Osteoblast (primary cell): ENCODE results near the gene GRAMD1A. TPM values are rescaled to one million over a fixed set of nuclear protein-coding genes. Genes with fewer than 3 reads are reported as not detected.

ENCODE experiments used
- DNase-seq: peaks from one replicate; pipeline ENCODE4 v3.0.0; 2011; ENCODE audit warnings: low spot score, mixed read lengths; ENCODE audit not compliant: insufficient read length; ENCODE audit errors: missing footprints
- H2AFZ ChIP-seq: 2 replicates; pipeline ENCODE4 v1.6.0; 2011; ENCODE audit warnings: mild to moderate bottlenecking, low read length
- H3K27ac ChIP-seq: 2 replicates; pipeline ENCODE4 v1.5.1; 2011; ENCODE audit warnings: mild to moderate bottlenecking, low read depth, low read length, moderate library complexity
- H3K27me3 ChIP-seq: 2 replicates; pipeline ENCODE4 v1.6.0; 2012; ENCODE audit warnings: mild to moderate bottlenecking, control low read depth, inconsistent platforms, low read length, moderate library complexity; ENCODE audit not compliant: insufficient read depth
- H3K36me3 ChIP-seq: 2 replicates; pipeline ENCODE4 v1.5.1; 2011; ENCODE audit warnings: mild to moderate bottlenecking, low read length, control low read depth, moderate library complexity; ENCODE audit not compliant: insufficient read depth
- H3K4me1 ChIP-seq: 2 replicates; pipeline ENCODE4 v1.5.1; 2011; ENCODE audit warnings: mild to moderate bottlenecking, low read length, control low read depth, moderate library complexity; ENCODE audit not compliant: insufficient read depth
- H3K4me2 ChIP-seq: 2 replicates; pipeline ENCODE4 v1.6.0; 2011; ENCODE audit warnings: mild to moderate bottlenecking, low read length; ENCODE audit not compliant: insufficient read depth
- H3K4me3 ChIP-seq: fragments of 200-600 bp; sonication (generic); 3 replicates; pipeline ENCODE4 v1.5.1; 2012; ENCODE audit warnings: mild to moderate bottlenecking, low read length, inconsistent platforms; ENCODE audit not compliant: insufficient read depth
- H3K79me2 ChIP-seq: 2 replicates; pipeline ENCODE4 v1.6.0; 2012; ENCODE audit warnings: mild to moderate bottlenecking, low read length, control low read depth, inconsistent platforms; ENCODE audit not compliant: insufficient read depth
- H3K9me3 ChIP-seq: 2 replicates; pipeline ENCODE4 v1.5.1; 2011; ENCODE audit warnings: low read depth, low read length, control low read depth
- H4K20me1 ChIP-seq: 2 replicates; pipeline ENCODE4 v1.6.0; 2012; ENCODE audit warnings: mild to moderate bottlenecking, low read length, control low read depth; ENCODE audit not compliant: insufficient read depth
- total RNA-seq: library from RNA; depleted of rRNA; stranded (reverse); fragments of >200 nt; gene quantifications from 2 replicates; pipeline ENCODE4 v1.2.3, GENCODE V29; 2012
- TF ChIP-seq, protein P1 (sequence below): IDR thresholded peaks from 2 replicates; pipeline ENCODE4 v1.5.1; 2011; ENCODE audit warnings: mild to moderate bottlenecking, low read depth, low read length, moderate library complexity; ENCODE audit errors: extremely low read depth

The GRAMD1A gene
- total RNA-seq, 1 donor = 29.7 TPM

DNA sequence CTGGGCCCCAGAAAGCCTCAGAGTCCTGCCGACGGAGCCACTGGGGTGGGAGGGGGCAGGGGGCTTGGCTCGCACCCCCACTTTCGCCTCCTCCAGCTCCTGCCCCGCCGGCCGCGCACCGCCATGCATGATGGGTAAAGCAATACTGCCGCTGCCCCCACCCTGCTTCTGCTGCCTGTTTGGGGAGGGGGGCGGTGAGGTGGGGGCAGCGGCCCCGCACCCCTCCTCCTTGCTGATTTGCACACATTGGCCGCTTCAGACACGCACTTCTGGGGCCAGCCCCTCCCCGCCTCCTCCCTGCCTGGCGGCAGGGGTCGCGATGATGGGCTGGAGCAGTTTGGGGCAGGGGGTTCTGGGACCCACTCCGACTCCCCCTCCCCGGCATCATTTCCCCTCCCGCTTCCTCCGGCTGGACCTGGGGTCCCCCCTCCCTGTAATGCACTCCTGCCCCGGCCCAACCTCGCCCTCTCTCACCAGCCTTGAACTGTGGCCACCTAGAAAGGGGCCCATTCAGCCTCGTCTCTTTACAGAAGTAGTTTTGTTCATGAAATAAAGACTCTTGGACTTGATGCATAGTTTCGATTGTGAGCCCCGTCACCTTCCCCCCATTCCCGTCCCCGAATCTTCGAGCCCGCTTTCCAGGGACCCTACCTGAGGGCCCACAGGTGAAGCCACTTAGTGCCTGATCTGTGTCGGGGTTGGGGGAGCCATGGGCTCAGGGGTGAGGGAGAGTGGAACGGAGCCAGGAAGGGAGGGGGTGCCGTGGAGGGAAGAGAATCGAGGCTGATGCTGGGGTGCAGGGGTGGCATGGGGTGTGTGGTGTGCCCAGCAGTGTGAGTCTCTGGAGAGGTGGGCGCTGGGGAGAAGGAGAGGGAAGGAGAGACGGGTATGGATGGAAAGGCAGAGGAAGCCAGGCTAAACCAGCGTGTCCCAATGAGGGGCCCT lies 40.0 kb downstream of the GRAMD1A start:
- H3K4me2 ChIP-seq = peak overlapping the region; percentile 64
- H4K20me1 ChIP-seq = no peaks in the 10 kb centered on the region
- H3K4me3 ChIP-seq = no peak overlapping the region
- TF ChIP-seq, protein P1, sequence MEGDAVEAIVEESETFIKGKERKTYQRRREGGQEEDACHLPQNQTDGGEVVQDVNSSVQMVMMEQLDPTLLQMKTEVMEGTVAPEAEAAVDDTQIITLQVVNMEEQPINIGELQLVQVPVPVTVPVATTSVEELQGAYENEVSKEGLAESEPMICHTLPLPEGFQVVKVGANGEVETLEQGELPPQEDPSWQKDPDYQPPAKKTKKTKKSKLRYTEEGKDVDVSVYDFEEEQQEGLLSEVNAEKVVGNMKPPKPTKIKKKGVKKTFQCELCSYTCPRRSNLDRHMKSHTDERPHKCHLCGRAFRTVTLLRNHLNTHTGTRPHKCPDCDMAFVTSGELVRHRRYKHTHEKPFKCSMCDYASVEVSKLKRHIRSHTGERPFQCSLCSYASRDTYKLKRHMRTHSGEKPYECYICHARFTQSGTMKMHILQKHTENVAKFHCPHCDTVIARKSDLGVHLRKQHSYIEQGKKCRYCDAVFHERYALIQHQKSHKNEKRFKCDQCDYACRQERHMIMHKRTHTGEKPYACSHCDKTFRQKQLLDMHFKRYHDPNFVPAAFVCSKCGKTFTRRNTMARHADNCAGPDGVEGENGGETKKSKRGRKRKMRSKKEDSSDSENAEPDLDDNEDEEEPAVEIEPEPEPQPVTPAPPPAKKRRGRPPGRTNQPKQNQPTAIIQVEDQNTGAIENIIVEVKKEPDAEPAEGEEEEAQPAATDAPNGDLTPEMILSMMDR = no peak
- no peaks in the 10 kb centered on the region for H3K36me3 ChIP-seq
- H3K9me3 ChIP-seq = no peaks in the 10 kb centered on the region
- DNase-seq = no peak
- H3K27ac ChIP-seq = no peak overlapping the region
- no peak overlapping the region for H2AFZ ChIP-seq
- H3K79me2 ChIP-seq = no peaks in the 10 kb centered on the region
- no peaks in the 10 kb centered on the region for H3K27me3 ChIP-seq
- peaks cover 8% of the 10 kb centered on the region for H3K4me1 ChIP-seq

DNA sequence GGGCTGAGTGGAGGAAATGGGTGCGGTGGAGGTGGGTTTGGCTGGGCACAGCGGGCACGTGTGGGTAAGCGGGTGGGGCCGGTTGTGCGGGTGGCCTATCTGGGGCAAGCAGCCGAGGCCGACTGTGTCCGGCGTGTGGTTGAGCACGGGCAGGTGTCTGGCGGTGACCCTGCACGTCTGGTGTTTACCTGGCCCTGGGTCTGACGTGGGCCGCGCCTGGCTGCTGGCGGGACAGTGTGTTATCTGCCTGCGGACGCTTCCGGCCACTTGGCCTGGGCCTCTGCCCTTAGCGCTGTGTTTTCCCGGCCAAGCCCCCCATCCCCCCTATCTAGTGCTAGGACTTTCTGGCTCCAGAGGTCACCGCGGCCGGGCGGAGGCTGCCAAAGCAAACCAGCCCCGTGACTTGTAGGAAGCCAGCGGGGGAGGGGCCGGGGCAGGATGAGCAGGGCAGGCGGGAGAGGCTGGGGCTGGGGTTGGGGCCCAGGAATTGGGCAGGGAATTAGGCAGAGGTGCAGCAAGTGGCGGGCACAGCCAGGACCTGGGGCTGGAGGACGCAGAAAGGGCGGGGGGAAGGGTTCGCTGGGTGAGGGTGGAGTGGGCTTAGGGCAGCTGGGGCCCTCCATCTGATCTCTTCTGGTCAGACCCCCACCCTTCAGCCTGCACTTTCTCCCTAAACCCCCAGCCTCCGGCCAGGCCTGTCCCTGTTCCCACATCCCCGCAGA lies 40.9 kb downstream of the GRAMD1A start:
- Histone ChIP-seq H3K4me3 (no peak overlapping the region), H3K4me2 (peak overlapping the region; percentile 64), H3K79me2 (no peaks in the 10 kb centered on the region), H3K4me1 (peaks cover 8% of the 10 kb centered on the region), H3K36me3 (no peaks in the 10 kb centered on the region), H4K20me1 (no peaks in the 10 kb centered on the region), H3K27ac (no peak overlapping the region), H3K9me3 (no peaks in the 10 kb centered on the region), H3K27me3 (no peaks in the 10 kb centered on the region), H2AFZ (no peak overlapping the region)
- DNase-seq = no peak
- TF ChIP-seq, protein P1 = no peak

GRCh38 chr19:35041548-35042055 lies 41.5 kb downstream of the GRAMD1A start, which contains the start of gene HPN:
Gene HPN, plus strand, starts transcription at chr19:35041721. Its CDS starts 786 bp downstream, at chr19:35042507.
- H2AFZ ChIP-seq = no peak within 1 kb of the TSS
- TF ChIP-seq, protein P1 = no peak
- H3K4me2 ChIP-seq = peak within 1 kb of the TSS; percentile 64

More at GRCh38 chr19:35041548-35042055, 41.5 kb downstream of the GRAMD1A start, which contains the start of gene HPN:
- Histone ChIP-seq H4K20me1 (no peaks in the 10 kb centered on the region), H3K27me3 (no peaks in the 10 kb centered on the region), H3K27ac (no peak within 1 kb of the TSS), H3K79me2 (no peaks in the 10 kb centered on the region), H3K4me3 (no peak within 1 kb of the TSS), H3K36me3 (no peaks in the 10 kb centered on the region), H3K9me3 (no peaks in the 10 kb centered on the region), H3K4me1 (peaks cover 8% of the 10 kb centered on the region)
- DNase-seq = no peak
